HepG2 (cell line): ENCODE data around the gene HBM.

Experiments
- CTCF ChIP-seq: sonication (generic); formaldehyde crosslinking; IDR thresholded peaks from 2 replicates; pipeline ENCODE4 v1.5.0; 2020; ENCODE audit warnings: mild to moderate bottlenecking, missing genetic modification reagents, moderate library complexity
- ETV5 ChIP-seq: IDR thresholded peaks from 2 replicates; pipeline ENCODE4 v1.6.1; 2018; ENCODE audit warnings: missing biosample characterization, missing genetic modification reagents, inconsistent platforms, borderline replicate concordance
- MXD1 ChIP-seq: sonication (generic); formaldehyde crosslinking; IDR thresholded peaks from 2 replicates; pipeline ENCODE4 v1.4.0; 2020; ENCODE audit warnings: mild to moderate bottlenecking, missing genetic modification reagents
- RNF2 ChIP-seq: fragments of 450-650 bp; conservative IDR thresholded peaks from 2 replicates; pipeline ENCODE4 v1.6.1; 2016; ENCODE audit warnings: low read depth
- SRSF1 ChIP-seq: fragments of 200-400 bp; formaldehyde crosslinking; optimal IDR thresholded peaks from 2 replicates; pipeline ENCODE3; 2017; ENCODE audit warnings: mild to moderate bottlenecking, low read depth, low read length, moderate library complexity
- TARDBP ChIP-seq: sonication (generic); formaldehyde crosslinking; IDR thresholded peaks from 2 replicates; pipeline ENCODE4 v1.8.0; 2022; ENCODE audit warnings: mild to moderate bottlenecking, missing genetic modification reagents
- TF ChIP-seq, protein P1 (sequence below): sonication (generic); formaldehyde crosslinking; IDR thresholded peaks from 2 replicates; pipeline ENCODE4 v1.8.1; 2022; ENCODE audit warnings: low read depth, mild to moderate bottlenecking, missing genetic modification reagents
- TF ChIP-seq, protein P2 (sequence below), 2 experiments: fragments of 450-650 bp in 1 of 2; sonication (generic) in 1 of 2; formaldehyde crosslinking; IDR thresholded peaks; 2 replicates each; pipeline versions ENCODE4 v1.5.0 to v1.8.0; 2020 to 2022; ENCODE audit warnings: mild to moderate bottlenecking in 1 of 2, missing genetic modification reagents in 1 of 2
- TF ChIP-seq, protein P3 (sequence below): sonication (generic); formaldehyde crosslinking; IDR thresholded peaks from 2 replicates; pipeline ENCODE4 v1.4.0; 2020; ENCODE audit warnings: missing genetic modification reagents
- TF ChIP-seq, protein P4 (sequence below): sonication (generic); formaldehyde crosslinking; IDR thresholded peaks from 2 replicates; pipeline ENCODE4 v1.5.0; 2020; ENCODE audit warnings: missing genetic modification reagents, mild to moderate bottlenecking, borderline replicate concordance

- TF ChIP-seq, protein P1, sequence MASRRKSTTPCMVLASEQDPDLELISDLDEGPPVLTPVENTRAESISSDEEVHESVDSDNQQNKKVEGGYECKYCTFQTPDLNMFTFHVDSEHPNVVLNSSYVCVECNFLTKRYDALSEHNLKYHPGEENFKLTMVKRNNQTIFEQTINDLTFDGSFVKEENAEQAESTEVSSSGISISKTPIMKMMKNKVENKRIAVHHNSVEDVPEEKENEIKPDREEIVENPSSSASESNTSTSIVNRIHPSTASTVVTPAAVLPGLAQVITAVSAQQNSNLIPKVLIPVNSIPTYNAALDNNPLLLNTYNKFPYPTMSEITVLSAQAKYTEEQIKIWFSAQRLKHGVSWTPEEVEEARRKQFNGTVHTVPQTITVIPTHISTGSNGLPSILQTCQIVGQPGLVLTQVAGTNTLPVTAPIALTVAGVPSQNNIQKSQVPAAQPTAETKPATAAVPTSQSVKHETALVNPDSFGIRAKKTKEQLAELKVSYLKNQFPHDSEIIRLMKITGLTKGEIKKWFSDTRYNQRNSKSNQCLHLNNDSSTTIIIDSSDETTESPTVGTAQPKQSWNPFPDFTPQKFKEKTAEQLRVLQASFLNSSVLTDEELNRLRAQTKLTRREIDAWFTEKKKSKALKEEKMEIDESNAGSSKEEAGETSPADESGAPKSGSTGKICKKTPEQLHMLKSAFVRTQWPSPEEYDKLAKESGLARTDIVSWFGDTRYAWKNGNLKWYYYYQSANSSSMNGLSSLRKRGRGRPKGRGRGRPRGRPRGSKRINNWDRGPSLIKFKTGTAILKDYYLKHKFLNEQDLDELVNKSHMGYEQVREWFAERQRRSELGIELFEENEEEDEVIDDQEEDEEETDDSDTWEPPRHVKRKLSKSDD (CRISPR knock-in tag), result no peak
- TF ChIP-seq, protein P2, sequence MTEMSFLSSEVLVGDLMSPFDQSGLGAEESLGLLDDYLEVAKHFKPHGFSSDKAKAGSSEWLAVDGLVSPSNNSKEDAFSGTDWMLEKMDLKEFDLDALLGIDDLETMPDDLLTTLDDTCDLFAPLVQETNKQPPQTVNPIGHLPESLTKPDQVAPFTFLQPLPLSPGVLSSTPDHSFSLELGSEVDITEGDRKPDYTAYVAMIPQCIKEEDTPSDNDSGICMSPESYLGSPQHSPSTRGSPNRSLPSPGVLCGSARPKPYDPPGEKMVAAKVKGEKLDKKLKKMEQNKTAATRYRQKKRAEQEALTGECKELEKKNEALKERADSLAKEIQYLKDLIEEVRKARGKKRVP (CRISPR knock-in tag; IDR thresholded peaks at IDR 0.05), result no peak
- TF ChIP-seq RNF2 (no peak), TARDBP (CRISPR knock-in tag) (no peak), ETV5 (CRISPR knock-in tag) (no peak), SRSF1 (no peak), MXD1 (no peak), CTCF (CRISPR knock-in tag) (no peak)
- TF ChIP-seq, protein P3, sequence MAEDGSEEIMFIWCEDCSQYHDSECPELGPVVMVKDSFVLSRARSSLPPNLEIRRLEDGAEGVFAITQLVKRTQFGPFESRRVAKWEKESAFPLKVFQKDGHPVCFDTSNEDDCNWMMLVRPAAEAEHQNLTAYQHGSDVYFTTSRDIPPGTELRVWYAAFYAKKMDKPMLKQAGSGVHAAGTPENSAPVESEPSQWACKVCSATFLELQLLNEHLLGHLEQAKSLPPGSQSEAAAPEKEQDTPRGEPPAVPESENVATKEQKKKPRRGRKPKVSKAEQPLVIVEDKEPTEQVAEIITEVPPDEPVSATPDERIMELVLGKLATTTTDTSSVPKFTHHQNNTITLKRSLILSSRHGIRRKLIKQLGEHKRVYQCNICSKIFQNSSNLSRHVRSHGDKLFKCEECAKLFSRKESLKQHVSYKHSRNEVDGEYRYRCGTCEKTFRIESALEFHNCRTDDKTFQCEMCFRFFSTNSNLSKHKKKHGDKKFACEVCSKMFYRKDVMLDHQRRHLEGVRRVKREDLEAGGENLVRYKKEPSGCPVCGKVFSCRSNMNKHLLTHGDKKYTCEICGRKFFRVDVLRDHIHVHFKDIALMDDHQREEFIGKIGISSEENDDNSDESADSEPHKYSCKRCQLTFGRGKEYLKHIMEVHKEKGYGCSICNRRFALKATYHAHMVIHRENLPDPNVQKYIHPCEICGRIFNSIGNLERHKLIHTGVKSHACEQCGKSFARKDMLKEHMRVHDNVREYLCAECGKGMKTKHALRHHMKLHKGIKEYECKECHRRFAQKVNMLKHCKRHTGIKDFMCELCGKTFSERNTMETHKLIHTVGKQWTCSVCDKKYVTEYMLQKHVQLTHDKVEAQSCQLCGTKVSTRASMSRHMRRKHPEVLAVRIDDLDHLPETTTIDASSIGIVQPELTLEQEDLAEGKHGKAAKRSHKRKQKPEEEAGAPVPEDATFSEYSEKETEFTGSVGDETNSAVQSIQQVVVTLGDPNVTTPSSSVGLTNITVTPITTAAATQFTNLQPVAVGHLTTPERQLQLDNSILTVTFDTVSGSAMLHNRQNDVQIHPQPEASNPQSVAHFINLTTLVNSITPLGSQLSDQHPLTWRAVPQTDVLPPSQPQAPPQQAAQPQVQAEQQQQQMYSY (CRISPR knock-in tag), result no peak
- TF ChIP-seq, protein P4, sequence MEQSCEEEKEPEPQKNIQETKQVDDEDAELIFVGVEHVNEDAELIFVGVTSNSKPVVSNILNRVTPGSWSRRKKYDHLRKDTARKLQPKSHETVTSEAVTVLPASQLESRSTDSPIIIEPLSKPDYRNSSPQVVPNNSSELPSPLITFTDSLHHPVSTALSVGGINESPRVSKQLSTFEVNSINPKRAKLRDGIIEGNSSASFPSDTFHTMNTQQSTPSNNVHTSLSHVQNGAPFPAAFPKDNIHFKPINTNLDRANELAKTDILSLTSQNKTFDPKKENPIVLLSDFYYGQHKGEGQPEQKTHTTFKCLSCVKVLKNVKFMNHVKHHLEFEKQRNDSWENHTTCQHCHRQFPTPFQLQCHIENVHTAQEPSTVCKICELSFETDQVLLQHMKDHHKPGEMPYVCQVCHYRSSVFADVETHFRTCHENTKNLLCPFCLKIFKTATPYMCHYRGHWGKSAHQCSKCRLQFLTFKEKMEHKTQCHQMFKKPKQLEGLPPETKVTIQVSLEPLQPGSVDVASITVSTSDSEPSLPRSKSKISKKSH (CRISPR knock-in tag), result no peak
These were observed 11.4 kb upstream of the HBM start for GRCh38 chr16:154217-155030.
